T1000 (cell line): ENCODE measurements around the gene PRRX2.

ENCODE experiments used
- DNase-seq: peaks from one replicate; lab custom pipeline; 2025; ENCODE audit warnings: mixed read lengths; lab: John Stamatoyannopoulos, UW

Gene PRRX2

GRCh38 chr9:129709438-129710168 lies 44.2 kb downstream of the PRRX2 start:
- DNase-seq = no peak

GRCh38 chr9:129710169-129710453 lies 44.7 kb downstream of the PRRX2 start:
- no peak for DNase-seq

GRCh38 chr9:129712634-129713401 lies 47.4 kb downstream of the PRRX2 start:
- peak; percentile 14 for DNase-seq

GRCh38 chr9:129713402-129713679 lies 47.9 kb downstream of the PRRX2 start:
- no peak for DNase-seq

- DNase-seq = no peak
Measured at GRCh38 chr9:129714511-129715061, 49.1 kb downstream of the PRRX2 start.

- DNase-seq = no peak
Measured at GRCh38 chr9:129716091-129716490, 50.6 kb downstream of the PRRX2 start.

GRCh38 chr9:129717991-129718390 lies 52.5 kb downstream of the PRRX2 start:
- no peak for DNase-seq

- DNase-seq = no peak
Measured at GRCh38 chr9:129718647-129719046, 53.2 kb downstream of the PRRX2 start.

GRCh38 chr9:129719135-129719534 lies 53.7 kb downstream of the PRRX2 start:
- DNase-seq = no peak

- DNase-seq = no peak
Measured at GRCh38 chr9:129720181-129720864, 54.9 kb downstream of the PRRX2 start.

GRCh38 chr9:129720865-129721545 lies 55.6 kb downstream of the PRRX2 start:
- DNase-seq = no peak

- no peak for DNase-seq
Measured at GRCh38 chr9:129722913-129723312, 57.5 kb downstream of the PRRX2 start.

GRCh38 chr9:129724456-129725190 lies 59.2 kb downstream of the PRRX2 start:
- no peak for DNase-seq

GRCh38 chr9:129725795-129726251 lies 60.4 kb downstream of the PRRX2 start:
- DNase-seq = no peak

GRCh38 chr9:129726322-129727160 lies 61.1 kb downstream of the PRRX2 start:
- no peak for DNase-seq

- no peak for DNase-seq
Measured at GRCh38 chr9:129728744-129729143, 63.3 kb downstream of the PRRX2 start.

- no peak for DNase-seq
Measured at GRCh38 chr9:129731477-129732085, 66.1 kb downstream of the PRRX2 start.

GRCh38 chr9:129732100-129732499 lies 66.7 kb downstream of the PRRX2 start:
- no peak for DNase-seq

GRCh38 chr9:129732946-129733631 lies 67.6 kb downstream of the PRRX2 start:
- no peak for DNase-seq

- DNase-seq = no peak
Measured at GRCh38 chr9:129733632-129733953, 68.1 kb downstream of the PRRX2 start.
